H9 (cell line): ENCODE results near the gene ANKRD13C. TPM values are rescaled to one million over a fixed set of nuclear protein-coding genes. Genes with fewer than 3 reads are reported as not detected.

ENCODE experiments used
- DNase-seq: peaks from one replicate; pipeline ENCODE4 v3.0.0-alpha.2; 2017
- H2AFZ ChIP-seq: one replicate; pipeline ENCODE4 v1.6.1; 2013; ENCODE audit warnings: mild to moderate bottlenecking, low read length, control low read depth, moderate library complexity
- H2AK5ac ChIP-seq: 2 replicates; pipeline ENCODE4 v1.6.1; 2013; ENCODE audit warnings: low read length, control low read depth, mixed read lengths; ENCODE audit not compliant: insufficient read length
- H2BK120ac ChIP-seq: one replicate; pipeline ENCODE4 v1.6.1; 2013; ENCODE audit warnings: low read depth, mild to moderate bottlenecking, low read length, control low read depth, inconsistent platforms; ENCODE audit not compliant: poor library complexity, severe bottlenecking
- H2BK12ac ChIP-seq: 2 replicates; pipeline ENCODE4 v1.6.1; 2013; ENCODE audit warnings: low read length, control low read depth, mixed read lengths, low read depth; ENCODE audit not compliant: insufficient read length
- H2BK15ac ChIP-seq: 2 replicates; pipeline ENCODE4 v1.6.1; 2013; ENCODE audit warnings: low read depth, low read length, control low read depth
- H2BK20ac ChIP-seq: one replicate; pipeline ENCODE4 v1.6.1; 2013; ENCODE audit warnings: low read depth, mild to moderate bottlenecking, low read length, control low read depth, inconsistent platforms; ENCODE audit not compliant: poor library complexity, severe bottlenecking
- H2BK5ac ChIP-seq: 2 replicates; pipeline ENCODE4 v1.6.1; 2013; ENCODE audit warnings: low read length, control low read depth, mixed read lengths; ENCODE audit not compliant: insufficient read length
- H3K14ac ChIP-seq: 2 replicates; pipeline ENCODE4 v1.6.1; 2013; ENCODE audit warnings: low read length, control low read depth; ENCODE audit not compliant: insufficient read depth
- H3K18ac ChIP-seq: 2 replicates; pipeline ENCODE4 v1.6.1; 2013; ENCODE audit warnings: low read depth, mild to moderate bottlenecking, mixed read lengths, low read length, control low read depth; ENCODE audit not compliant: insufficient read length
- H3K23ac ChIP-seq: 2 replicates; pipeline ENCODE4 v1.6.1; 2013; ENCODE audit warnings: low read length, control low read depth, mixed read lengths, low read depth; ENCODE audit not compliant: insufficient read length
- H3K23me2 ChIP-seq: 2 replicates; pipeline ENCODE4 v1.6.1; 2013; ENCODE audit warnings: low read depth, mild to moderate bottlenecking, mixed read lengths, low read length, control low read depth; ENCODE audit not compliant: insufficient read length, poor library complexity, severe bottlenecking
- H3K27ac ChIP-seq: 2 replicates; pipeline ENCODE4 v1.5.1; 2013; ENCODE audit warnings: low read length, control low read depth, mixed read lengths, low read depth; ENCODE audit not compliant: insufficient read length
- H3K27me3 ChIP-seq: 2 replicates; pipeline ENCODE4 v1.6.1; 2013; ENCODE audit warnings: low read length, control low read depth, inconsistent platforms; ENCODE audit not compliant: insufficient read depth
- H3K4ac ChIP-seq: 2 replicates; pipeline ENCODE4 v1.6.1; 2013; ENCODE audit warnings: low read depth, mild to moderate bottlenecking, control low read depth, inconsistent platforms, low read length, moderate library complexity
- H3K4me1 ChIP-seq: 2 replicates; pipeline ENCODE4 v1.6.1; 2013; ENCODE audit warnings: low read length, control low read depth, inconsistent platforms; ENCODE audit not compliant: insufficient read depth
- H3K4me2 ChIP-seq: 2 replicates; pipeline ENCODE4 v1.6.1; 2013; ENCODE audit warnings: low read length, control low read depth, mixed read lengths; ENCODE audit not compliant: insufficient read length, insufficient read depth
- H3K56ac ChIP-seq: 2 replicates; pipeline ENCODE4 v1.6.1; 2013; ENCODE audit warnings: low read depth, mild to moderate bottlenecking, mixed read lengths, low read length, control low read depth; ENCODE audit not compliant: insufficient read length
- H3K79me1 ChIP-seq: 2 replicates; pipeline ENCODE4 v1.6.1; 2013; ENCODE audit warnings: low read depth, mild to moderate bottlenecking, moderate library complexity, low read length, control low read depth, inconsistent platforms; ENCODE audit not compliant: insufficient read depth, poor library complexity, severe bottlenecking
- H3K79me2 ChIP-seq: 2 replicates; pipeline ENCODE4 v1.6.1; 2013; ENCODE audit warnings: low read length, control low read depth, inconsistent platforms; ENCODE audit not compliant: insufficient read depth
- H3K9ac ChIP-seq: 2 replicates; pipeline ENCODE4 v1.6.1; 2013; ENCODE audit warnings: low read length, control low read depth, mixed read lengths; ENCODE audit not compliant: insufficient read length; ENCODE audit errors: extremely low read depth
- H3K9me3 ChIP-seq: one replicate; pipeline ENCODE4 v1.6.1; 2013; ENCODE audit warnings: low read depth, low read length, inconsistent platforms; ENCODE audit not compliant: control insufficient read depth
- H3T11ph ChIP-seq: one replicate; pipeline ENCODE4 v1.6.1; 2013; ENCODE audit warnings: mild to moderate bottlenecking, low read length, control low read depth, inconsistent platforms
- H4K20me1 ChIP-seq: one replicate; pipeline ENCODE4 v1.6.1; 2013; ENCODE audit not compliant: control insufficient read depth, insufficient read length, insufficient read depth
- H4K5ac ChIP-seq: 2 replicates; pipeline ENCODE4 v1.6.1; 2013; ENCODE audit warnings: low read depth, mild to moderate bottlenecking, mixed read lengths, low read length, control low read depth; ENCODE audit not compliant: insufficient read length
- H4K8ac ChIP-seq: replicated peaks from 2 replicates; pipeline ENCODE4 v1.6.1; 2013; ENCODE audit warnings: low read length, control low read depth, mixed read lengths, low read depth; ENCODE audit not compliant: insufficient read length
- H4K91ac ChIP-seq: 2 replicates; pipeline ENCODE4 v1.6.1; 2013; ENCODE audit warnings: low read depth, mild to moderate bottlenecking, moderate library complexity, mixed read lengths, low read length, control low read depth; ENCODE audit not compliant: insufficient read length
- H3K27ac Mint-ChIP-seq, 3 experiments: 2 replicates in 2 of 3; 3 replicates in 1 of 3; pipeline ENCODE4 v1.8.0; 2020 to 2021; ENCODE audit warnings: mixed read lengths in 3 of 3, mild to moderate bottlenecking in 1 of 3, moderate library complexity in 1 of 3
- H3K27me3 Mint-ChIP-seq: 2 replicates; pipeline ENCODE4 v1.8.0; 2021; ENCODE audit warnings: low read depth, mild to moderate bottlenecking, moderate library complexity, mixed read lengths
- H3K36me3 Mint-ChIP-seq, 3 experiments: 2 replicates in 2 of 3; 3 replicates in 1 of 3; pipeline ENCODE4 v1.8.0; 2020 to 2021; ENCODE audit warnings: low read depth in 3 of 3, mixed read lengths in 3 of 3; ENCODE audit not compliant: insufficient read depth in 1 of 3
- H3K4me1 Mint-ChIP-seq, 2 experiments: 2 replicates each; pipeline ENCODE4 v1.8.0; 2020; ENCODE audit warnings: mixed read lengths in 2 of 2
- H3K4me3 Mint-ChIP-seq, 2 experiments: 2 replicates in 1 of 2; 3 replicates in 1 of 2; pipeline ENCODE4 v1.8.0; 2020 to 2021; ENCODE audit warnings: mild to moderate bottlenecking in 2 of 2, mixed read lengths in 2 of 2, moderate library complexity in 1 of 2
- H3K9me3 Mint-ChIP-seq, 2 experiments: 2 replicates in 1 of 2; 3 replicates in 1 of 2; pipeline ENCODE4 v1.8.0; 2020; ENCODE audit warnings: mild to moderate bottlenecking in 2 of 2, mixed read lengths in 2 of 2, moderate library complexity in 1 of 2
- total RNA-seq: library from RNA; stranded (reverse); gene quantifications from 2 replicates; pipeline ENCODE4 v1.2.1, GENCODE V29; 2021
- TF ChIP-seq, protein P1 (sequence below): fragments of 200-600 bp; sonication (generic); conservative IDR thresholded peaks from 3 replicates; pipeline ENCODE4 v1.8.0; 2021; ENCODE audit warnings: antibody characterized with exemption, mild to moderate bottlenecking

The ANKRD13C gene
- total RNA-seq, 1 experiment from 2014 or later = 19.7 TPM

DNA sequence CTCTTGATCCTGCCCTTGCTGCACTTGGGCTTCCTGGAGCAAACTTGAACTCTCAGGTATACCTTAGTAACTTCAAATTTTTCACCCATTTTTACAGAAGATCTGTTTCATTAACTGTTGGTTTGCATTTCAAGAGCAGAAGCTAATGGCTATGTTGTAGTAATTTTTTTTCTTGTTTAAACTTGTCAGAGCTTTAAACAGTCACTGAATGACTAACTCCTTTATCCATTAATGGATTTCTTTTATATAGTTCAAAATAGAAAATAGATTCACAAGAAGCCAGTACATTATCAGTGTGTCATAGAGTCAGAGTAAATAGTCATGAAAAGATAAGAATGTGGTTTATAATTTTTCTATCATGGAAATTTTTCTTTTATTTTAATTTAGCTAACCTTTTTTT, 119.8 kb downstream of the ANKRD13C start:
- no peaks in the 10 kb centered on the region for H4K20me1 ChIP-seq
- no peak overlapping the region for H2BK5ac ChIP-seq
- H3K23me2 ChIP-seq = no peaks in the 10 kb centered on the region
- no peak overlapping the region for H2BK120ac ChIP-seq
- H4K91ac ChIP-seq = no peak overlapping the region
- H3K4me2 ChIP-seq = no peak overlapping the region
- Mint-ChIP-seq H3K27me3 (no peaks in the 10 kb centered on the region), H3K9me3 (no peaks in the 10 kb centered on the region), H3K4me3 (no peak overlapping the region), H3K4me1 (no peaks in the 10 kb centered on the region), H3K36me3 (peaks cover 45 to 93% (median 80%) of the 10 kb centered on the region in 3 experiments; a peak in 6 of 7 replicates), H3K27ac (no peak overlapping the region)
- no peak overlapping the region for H3K56ac ChIP-seq
- H3K9me3 ChIP-seq = no peaks in the 10 kb centered on the region
- H3K23ac ChIP-seq = no peak overlapping the region
- no peak overlapping the region for H2BK12ac ChIP-seq
- H2BK20ac ChIP-seq = no peak overlapping the region
- no peak overlapping the region for H3K9ac ChIP-seq
- no peaks in the 10 kb centered on the region for H3K79me2 ChIP-seq
- TF ChIP-seq, protein P1, sequence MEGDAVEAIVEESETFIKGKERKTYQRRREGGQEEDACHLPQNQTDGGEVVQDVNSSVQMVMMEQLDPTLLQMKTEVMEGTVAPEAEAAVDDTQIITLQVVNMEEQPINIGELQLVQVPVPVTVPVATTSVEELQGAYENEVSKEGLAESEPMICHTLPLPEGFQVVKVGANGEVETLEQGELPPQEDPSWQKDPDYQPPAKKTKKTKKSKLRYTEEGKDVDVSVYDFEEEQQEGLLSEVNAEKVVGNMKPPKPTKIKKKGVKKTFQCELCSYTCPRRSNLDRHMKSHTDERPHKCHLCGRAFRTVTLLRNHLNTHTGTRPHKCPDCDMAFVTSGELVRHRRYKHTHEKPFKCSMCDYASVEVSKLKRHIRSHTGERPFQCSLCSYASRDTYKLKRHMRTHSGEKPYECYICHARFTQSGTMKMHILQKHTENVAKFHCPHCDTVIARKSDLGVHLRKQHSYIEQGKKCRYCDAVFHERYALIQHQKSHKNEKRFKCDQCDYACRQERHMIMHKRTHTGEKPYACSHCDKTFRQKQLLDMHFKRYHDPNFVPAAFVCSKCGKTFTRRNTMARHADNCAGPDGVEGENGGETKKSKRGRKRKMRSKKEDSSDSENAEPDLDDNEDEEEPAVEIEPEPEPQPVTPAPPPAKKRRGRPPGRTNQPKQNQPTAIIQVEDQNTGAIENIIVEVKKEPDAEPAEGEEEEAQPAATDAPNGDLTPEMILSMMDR = no peak
- H3K4me1 ChIP-seq = no peaks in the 10 kb centered on the region
- H3K27me3 ChIP-seq = no peaks in the 10 kb centered on the region
- H4K5ac ChIP-seq = no peak overlapping the region
- no peaks in the 10 kb centered on the region for H3K79me1 ChIP-seq
- no peak overlapping the region for H2AFZ ChIP-seq
- H3T11ph ChIP-seq = no peak overlapping the region
- no peak overlapping the region for H3K4ac ChIP-seq
- no peak overlapping the region for H3K14ac ChIP-seq
- no peak for DNase-seq
- no peak overlapping the region for H4K8ac ChIP-seq
- no peak overlapping the region for H2AK5ac ChIP-seq
- H2BK15ac ChIP-seq = no peak overlapping the region
- no peak overlapping the region for H3K18ac ChIP-seq
- no peak overlapping the region for H3K27ac ChIP-seq
